Neural cell (in vitro differentiated cells): ENCODE results near the gene ADD3.

Source experiments
- CTCF ChIP-seq: fragments of 450-650 bp; IDR thresholded peaks from 2 replicates; pipeline ENCODE4 v1.5.1; 2014; ENCODE audit warnings: antibody characterized with exemption, mild to moderate bottlenecking, moderate library complexity; ENCODE audit not compliant: poor library complexity, severe bottlenecking
- EP300 ChIP-seq: fragments of 450-650 bp; conservative IDR thresholded peaks from 2 replicates; pipeline ENCODE4 v1.6.1; 2014; ENCODE audit warnings: antibody characterized with exemption, mild to moderate bottlenecking, moderate library complexity; ENCODE audit not compliant: poor library complexity, severe bottlenecking
- EZH2 ChIP-seq: fragments of 200-600, 300-800 bp; shearing (Covaris generic), sonication (generic); IDR thresholded peaks from 2 replicates; pipeline ENCODE4 v1.6.1; 2014; ENCODE audit warnings: antibody characterized with exemption, low read length, borderline replicate concordance, mild to moderate bottlenecking; ENCODE audit not compliant: insufficient read depth, poor library complexity, severe bottlenecking
- POLR2AphosphoS5 ChIP-seq: IDR thresholded peaks from 2 replicates; pipeline ENCODE4 v1.6.1; 2012
- RAD21 ChIP-seq: fragments of 450-650 bp; conservative IDR thresholded peaks from 2 replicates; pipeline ENCODE4 v1.6.1; 2014; ENCODE audit warnings: antibody characterized with exemption, mild to moderate bottlenecking, moderate library complexity
- REST ChIP-seq: IDR thresholded peaks from 2 replicates; pipeline ENCODE4 v1.6.1; 2012; ENCODE audit warnings: borderline replicate concordance
- SMC3 ChIP-seq: fragments of 450-650 bp; conservative IDR thresholded peaks from 2 replicates; pipeline ENCODE4 v1.6.1; 2014; ENCODE audit warnings: antibody characterized with exemption, mild to moderate bottlenecking, moderate library complexity; ENCODE audit not compliant: poor library complexity

- no peak for TF ChIP-seq CTCF
- no peak for TF ChIP-seq POLR2AphosphoS5
- no peak for TF ChIP-seq SMC3
- TF ChIP-seq EZH2: no peak
- no peak for TF ChIP-seq REST
- no peak for TF ChIP-seq EP300
- TF ChIP-seq RAD21: no peak
These were observed 25.0 kb upstream of the ADD3 start for GRCh38 chr10:109982812-109983211.
